GM19372 (cell line): ENCODE data around the gene GRAP.

Source experiments
- ATAC-seq: cut with Tn5 transposase; IDR thresholded peaks from one replicate; pipeline ENCODE4 v1.9.1; 2021; ENCODE audit warnings: mild to moderate bottlenecking, low read depth, moderate library complexity; ENCODE audit not compliant: unreplicated experiment

The GRAP gene

DNA sequence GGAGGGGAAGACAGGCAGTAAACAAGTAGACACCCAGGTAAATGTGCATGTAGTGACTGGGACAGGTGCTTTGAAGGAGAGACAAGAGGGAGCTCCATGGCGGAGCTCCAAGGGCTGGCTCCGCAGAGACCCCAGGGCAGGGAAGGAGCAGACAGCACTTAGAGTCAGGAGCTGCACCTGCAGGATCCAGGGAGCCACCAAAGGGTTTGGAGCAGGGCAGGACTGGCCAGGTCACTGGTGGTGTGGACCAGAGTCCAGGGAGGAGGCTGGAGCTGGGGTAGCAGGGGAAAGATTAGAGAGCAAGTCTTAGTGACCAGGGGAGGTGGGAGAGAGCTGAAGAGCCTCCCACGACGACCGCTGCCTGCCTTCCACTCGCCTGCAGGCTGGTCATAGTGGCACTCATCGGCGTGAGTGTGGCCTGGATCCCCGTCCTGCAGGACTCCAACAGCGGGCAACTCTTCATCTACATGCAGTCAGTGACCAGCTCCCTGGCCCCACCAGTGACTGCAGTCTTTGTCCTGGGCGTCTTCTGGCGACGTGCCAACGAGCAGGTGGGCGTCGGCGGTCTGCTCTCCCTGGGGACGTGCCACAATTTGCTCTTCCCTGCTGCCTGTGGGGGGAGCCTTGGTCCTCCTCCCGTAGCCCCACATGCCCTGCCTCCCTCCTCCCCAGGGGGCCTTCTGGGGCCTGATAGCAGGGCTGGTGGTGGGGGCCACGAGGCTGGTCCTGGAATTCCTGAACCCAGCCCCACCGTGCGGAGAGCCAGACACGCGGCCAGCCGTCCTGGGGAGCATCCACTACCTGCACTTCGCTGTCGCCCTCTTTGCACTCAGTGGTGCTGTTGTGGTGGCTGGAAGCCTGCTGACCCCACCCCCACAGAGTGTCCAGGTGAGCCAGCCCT is 27.5 kb downstream of the GRAP start:
- no peak for ATAC-seq

GRCh38 chr17:19018600-19018950 is 28.2 kb downstream of the GRAP start:
- no peak for ATAC-seq

- no peak for ATAC-seq
Observed at GRCh38 chr17:19017804-19018599, 28.8 kb downstream of the GRAP start.

GRCh38 chr17:19017401-19017800 is 29.4 kb downstream of the GRAP start:
- no peak for ATAC-seq

DNA sequence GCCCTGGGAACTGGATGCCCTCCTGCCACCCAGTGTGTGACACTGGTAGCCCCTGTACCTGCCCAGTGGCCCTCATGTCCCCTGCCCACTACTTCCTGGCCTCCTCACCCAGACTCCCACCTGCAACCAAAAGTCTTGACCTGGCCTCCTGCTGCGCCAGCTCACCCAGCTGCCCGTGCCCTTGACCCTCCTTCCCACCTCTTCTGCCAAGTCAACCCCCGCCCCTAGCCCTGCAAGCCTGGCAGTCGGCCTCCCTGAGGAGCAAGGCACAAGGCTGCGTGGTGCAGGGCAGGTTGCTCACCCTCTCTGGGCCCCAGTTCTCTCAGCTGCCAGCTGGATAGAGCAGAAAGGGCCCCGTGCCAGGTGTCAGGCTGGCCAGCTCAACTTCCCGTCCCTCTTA is 29.9 kb downstream of the GRAP start:
- ATAC-seq, result no peak

DNA sequence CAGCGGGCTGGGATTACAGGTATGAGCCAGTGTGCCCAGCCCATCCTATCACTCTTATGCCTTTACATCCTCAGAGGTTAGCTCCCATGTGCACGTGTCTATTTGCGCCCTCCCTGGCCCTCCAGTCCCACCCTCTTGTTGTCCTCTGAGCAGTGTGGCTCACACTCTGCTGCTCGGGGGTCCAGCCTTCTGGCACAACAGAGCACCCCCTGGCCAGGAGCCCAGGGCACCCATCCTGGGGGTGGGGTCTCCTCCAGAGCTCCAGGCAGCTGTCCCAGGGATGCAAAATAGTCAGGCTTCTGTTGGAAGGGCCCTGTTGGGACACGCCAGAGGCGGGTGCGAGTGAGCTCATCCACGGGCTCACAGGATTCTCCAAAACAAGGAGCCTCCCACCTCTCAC is 30.5 kb downstream of the GRAP start:
- no peak for ATAC-seq

- ATAC-seq, result no peak
Observed at GRCh38 chr17:19015428-19015827, 31.3 kb downstream of the GRAP start.

DNA sequence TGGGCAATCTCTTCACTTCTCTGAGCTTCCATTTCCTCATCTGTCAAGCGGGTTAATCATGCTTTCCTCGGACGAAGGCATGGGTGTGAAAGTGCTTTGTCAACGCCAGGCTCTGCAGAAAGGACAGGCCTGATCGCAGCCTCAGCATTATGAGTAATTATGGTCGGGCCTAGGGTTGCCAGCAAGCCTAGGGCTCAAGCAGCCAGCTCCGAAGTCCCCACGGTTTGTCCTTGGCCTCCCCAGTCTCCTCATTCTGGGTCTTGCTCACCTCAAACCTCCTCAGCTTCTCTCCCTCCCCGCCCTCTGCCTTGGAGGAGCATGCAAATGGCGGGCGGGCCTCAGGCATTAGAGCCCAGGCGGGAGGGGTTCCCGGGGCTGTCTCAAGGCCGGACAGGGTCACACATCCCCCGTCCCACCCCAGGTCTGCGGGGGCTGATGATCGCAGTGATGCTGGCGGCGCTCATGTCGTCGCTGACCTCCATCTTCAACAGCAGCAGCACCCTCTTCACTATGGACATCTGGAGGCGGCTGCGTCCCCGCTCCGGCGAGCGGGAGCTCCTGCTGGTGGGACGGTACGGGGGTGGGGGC is 32.0 kb downstream of the GRAP start:
- ATAC-seq, result no peak

- no peak for ATAC-seq
Observed at GRCh38 chr17:19013806-19014627, 32.7 kb downstream of the GRAP start.

- ATAC-seq, result no peak
Observed at GRCh38 chr17:19013226-19013625, 33.5 kb downstream of the GRAP start.

DNA sequence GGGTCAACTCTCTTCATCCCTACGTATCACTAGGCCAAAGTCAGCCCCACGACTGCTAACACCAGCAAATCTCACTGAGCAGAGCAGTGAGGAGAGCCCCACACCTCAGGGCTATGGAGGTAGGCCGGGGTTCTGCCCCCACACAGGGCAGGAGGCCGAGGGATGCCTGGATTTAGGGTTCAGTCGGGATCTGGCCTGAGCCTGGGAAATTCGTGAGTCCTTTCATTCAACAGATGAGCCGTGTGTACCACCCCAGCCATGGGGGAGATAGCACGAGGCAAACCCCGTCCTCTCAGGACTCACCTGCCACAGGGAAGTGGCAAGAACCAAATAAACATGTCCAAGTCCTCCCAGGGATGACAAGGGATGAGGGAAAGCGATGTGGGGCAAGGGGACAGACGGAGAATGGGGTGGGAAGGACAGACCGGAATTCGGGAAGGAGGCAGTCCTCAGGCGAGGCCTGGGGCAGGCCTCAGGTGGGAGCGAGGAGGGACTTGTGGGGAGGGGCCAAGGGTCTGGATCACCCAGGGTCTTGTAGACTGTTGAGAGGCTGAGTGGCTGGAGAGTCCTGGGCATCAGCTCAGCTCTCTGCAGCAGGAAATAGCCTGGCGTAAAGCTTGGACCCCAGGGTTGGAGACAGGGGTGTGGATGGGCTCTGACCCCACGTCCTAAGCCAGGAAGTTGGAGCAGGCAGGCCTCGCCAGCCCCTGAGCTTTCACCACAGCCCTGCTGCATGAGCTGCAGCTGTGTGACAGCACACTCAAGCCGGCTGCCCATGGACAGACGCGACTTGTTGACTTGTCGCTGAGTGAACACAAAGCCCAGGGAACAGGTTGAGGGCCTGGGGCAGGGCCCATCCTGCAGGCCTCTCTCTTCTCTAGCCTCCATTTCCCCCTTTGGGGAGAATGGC is 34.3 kb downstream of the GRAP start:
- ATAC-seq, result no peak

DNA sequence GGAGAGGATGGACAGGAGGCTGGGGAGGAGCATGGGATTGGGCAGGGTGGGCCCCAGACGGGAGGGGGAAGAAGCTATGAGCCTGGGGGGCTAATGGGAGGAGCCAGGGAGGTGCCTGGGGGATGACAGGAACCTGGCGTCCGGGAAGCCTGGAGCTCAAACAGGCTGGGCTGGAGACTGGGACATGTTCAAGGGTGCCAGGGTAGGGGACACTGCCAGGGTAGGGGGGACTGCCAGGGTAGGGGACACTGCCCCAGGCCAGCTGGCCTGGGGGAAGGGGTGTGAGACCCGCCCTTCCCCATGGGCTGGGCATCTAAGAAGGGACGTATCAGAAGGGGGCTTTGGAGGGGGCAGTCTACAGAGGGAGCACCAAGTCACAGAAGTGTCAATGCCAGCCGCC is 35.2 kb downstream of the GRAP start:
- no peak for ATAC-seq

GRCh38 chr17:19010729-19011505 is 35.8 kb downstream of the GRAP start:
- ATAC-seq, result no peak

DNA sequence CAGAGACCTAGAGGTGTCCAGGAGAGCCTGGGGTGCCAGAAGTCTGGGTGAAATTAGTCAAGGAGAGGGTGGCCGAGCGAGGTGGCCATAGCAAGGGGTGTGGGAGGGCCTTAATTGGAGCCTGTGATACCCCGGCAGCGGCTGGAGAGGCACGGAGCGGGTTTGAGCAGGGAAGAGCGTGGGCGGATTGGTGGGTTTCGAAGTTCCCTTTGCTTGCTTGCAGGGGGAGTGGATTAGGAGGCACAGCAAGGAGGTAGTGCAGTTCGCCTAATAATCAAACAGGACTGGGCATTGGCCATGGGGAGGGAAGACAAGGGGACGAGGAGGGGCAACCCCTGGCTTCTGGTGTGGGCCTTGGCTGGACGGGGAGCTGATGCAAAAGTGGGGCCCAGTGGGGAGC is 36.8 kb downstream of the GRAP start:
- ATAC-seq, result no peak

DNA sequence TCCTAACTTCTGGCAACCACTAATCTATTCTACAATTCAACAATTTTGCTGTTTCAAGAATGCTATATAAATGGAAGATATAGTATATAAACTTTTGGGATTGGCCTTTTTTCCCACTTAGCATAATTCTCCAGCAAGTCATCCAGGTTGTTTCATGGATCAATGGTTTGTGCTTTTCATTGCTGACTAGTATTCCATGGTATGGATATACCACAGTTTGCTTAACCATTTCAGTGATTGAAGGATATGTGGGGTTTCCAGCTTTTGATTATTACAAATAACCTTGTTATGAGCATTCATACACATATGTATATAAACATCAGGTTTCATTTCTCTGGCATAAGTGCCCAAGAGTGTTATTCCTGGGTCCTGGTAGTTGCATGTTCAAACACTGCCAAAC is 40.1 kb downstream of the GRAP start:
- ATAC-seq, result no peak

- ATAC-seq, result no peak
Observed at GRCh38 chr17:19005789-19006430, 40.8 kb downstream of the GRAP start.

DNA sequence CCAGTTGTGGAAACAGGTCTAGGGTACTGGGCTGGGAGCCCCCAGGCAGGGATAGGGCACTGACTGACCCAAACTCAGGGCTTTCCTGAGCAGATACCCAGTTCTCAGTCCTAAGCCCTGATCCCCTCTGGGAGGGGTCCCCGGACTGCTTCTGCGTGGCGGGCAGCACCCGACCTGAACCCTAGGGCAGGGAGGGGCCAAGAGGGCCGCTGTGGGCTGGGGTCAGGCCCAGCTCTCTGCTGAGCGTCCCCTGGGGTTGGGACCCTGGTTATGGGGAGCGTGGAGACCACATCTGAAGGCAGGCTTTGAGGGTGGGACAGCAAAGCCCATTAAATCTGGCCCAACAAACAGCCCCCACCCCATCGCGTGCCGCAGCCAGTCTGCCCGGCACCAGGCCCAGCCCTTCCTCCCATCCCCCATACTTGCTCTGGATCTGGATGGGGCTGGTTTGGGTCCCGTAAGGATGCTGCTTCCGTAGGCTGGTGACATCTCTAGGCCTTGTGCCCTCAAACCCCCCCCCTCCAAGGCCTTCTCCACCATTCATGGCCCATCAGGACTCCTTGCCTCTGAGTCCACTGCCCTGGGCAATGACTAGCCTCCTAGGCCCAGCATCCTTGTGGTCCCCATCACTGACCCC is 41.5 kb downstream of the GRAP start:
- ATAC-seq, result no peak
